ENCODE data around the gene FAIM2.
A peak's percentile ranks its signal among the peaks of the same experiment; 100 is the strongest.

The FAIM2 gene

GRCh38 chr12:49942921-49943624 is 39.4 kb upstream of the FAIM2 start:
- Histone ChIP-seq H3K9ac (no peak overlapping the region), H3K9me3 (replicated peaks in 1 of 11) (no peaks in the 10 kb centered on the region), H3K27me3 (peaks cover 0 to 5% (median 0%) of the 10 kb centered on the region in 11 experiments; a peak in 3 of 22 replicates), H3K36me3 (no peaks in the 10 kb centered on the region), H3K4me3 (no peak overlapping the region), H4K20me1 (no peaks in the 10 kb centered on the region; a peak in 2 of 22 replicates), H3K27ac (no peak overlapping the region), H3K4me1 (peaks cover 23 to 43% (median 36%) of the 10 kb centered on the region in 10 experiments), H3K4me2 (peak overlapping the region in 10 of 11 experiments; percentile 36 to 83 (median 66); a peak in 16 of 22 replicates)
- TF ChIP-seq Cebpa-rat (IDR thresholded peaks at IDR 0.05), result no peak

GRCh38 chr12:49942512-49942893 is 38.8 kb upstream of the FAIM2 start:
- Histone ChIP-seq H3K27me3 (peaks cover 0 to 5% (median 0%) of the 10 kb centered on the region in 11 experiments; a peak in 3 of 22 replicates), H4K20me1 (no peaks in the 10 kb centered on the region; a peak in 2 of 22 replicates), H3K9me3 (replicated peaks in 1 of 11) (no peaks in the 10 kb centered on the region), H3K4me2 (peak overlapping the region; percentile 36 to 83 (median 64); a peak in 21 of 22 replicates), H3K36me3 (no peaks in the 10 kb centered on the region), H3K4me1 (peaks cover 23 to 43% (median 36%) of the 10 kb centered on the region in 10 experiments), H3K9ac (0 out of 22 replicates have a peak overlapping the region, but pooled peaks of 1 of the 11 experiments have one; percentile 2), H3K27ac (no peak overlapping the region), H3K4me3 (no peak overlapping the region)
- TF ChIP-seq Cebpa-rat (IDR thresholded peaks at IDR 0.05), result no peak

GRCh38 chr12:49941556-49942511 is 38.1 kb upstream of the FAIM2 start:
- 0 out of 22 replicates have a peak overlapping the region, but pooled peaks of 1 of the 11 experiments have one; percentile 2 for H3K9ac ChIP-seq
- TF ChIP-seq Cebpa-rat (IDR thresholded peaks at IDR 0.05), result no peak

GRCh38 chr12:49939707-49940106 is 36.0 kb upstream of the FAIM2 start:
- H3K27me3 ChIP-seq, result peaks cover 0 to 3% (median 0%) of the 10 kb centered on the region in 11 experiments; a peak in 2 of 22 replicates
- no peaks in the 10 kb centered on the region; a peak in 1 of 22 replicates for H4K20me1 ChIP-seq
- H3K4me2 ChIP-seq, result no peak overlapping the region
- H3K4me1 ChIP-seq, result peaks cover 18 to 34% (median 29%) of the 10 kb centered on the region in 10 experiments
- H3K9me3 ChIP-seq (replicated peaks in 1 of 11), result no peaks in the 10 kb centered on the region
- H3K36me3 ChIP-seq, result no peaks in the 10 kb centered on the region
- no peak overlapping the region for H3K27ac ChIP-seq
- no peak overlapping the region for H3K4me3 ChIP-seq
- TF ChIP-seq Cebpa-rat (IDR thresholded peaks at IDR 0.05), result no peak
- H3K9ac ChIP-seq, result no peak overlapping the region

More at GRCh38 chr12:49941556-49942511, 38.1 kb upstream of the FAIM2 start:
- Histone ChIP-seq H3K4me2 (peak overlapping the region; percentile 36 to 83 (median 64)), H3K4me3 (no peak overlapping the region), H4K20me1 (no peaks in the 10 kb centered on the region; a peak in 1 of 22 replicates), H3K9me3 (replicated peaks in 1 of 11) (no peaks in the 10 kb centered on the region), H3K36me3 (no peaks in the 10 kb centered on the region), H3K4me1 (peaks cover 23 to 43% (median 36%) of the 10 kb centered on the region in 10 experiments), H3K27me3 (peaks cover 0 to 5% (median 0%) of the 10 kb centered on the region in 11 experiments; a peak in 3 of 22 replicates), H3K27ac (no peak overlapping the region)

- no peak for TF ChIP-seq Cebpa-rat (IDR thresholded peaks at IDR 0.05)
- no peak overlapping the region for H3K9ac ChIP-seq
Observed at GRCh38 chr12:49939307-49939706, 35.6 kb upstream of the FAIM2 start.

GRCh38 chr12:49937639-49938300 is 34.1 kb upstream of the FAIM2 start:
- H3K27me3 ChIP-seq, result no peaks in the 10 kb centered on the region
- no peaks in the 10 kb centered on the region; a peak in 1 of 22 replicates for H4K20me1 ChIP-seq
- H3K4me3 ChIP-seq, result no peak overlapping the region
- H3K27ac ChIP-seq, result no peak overlapping the region
- peaks cover 11 to 18% (median 12%) of the 10 kb centered on the region in 10 experiments for H3K4me1 ChIP-seq
- H3K4me2 ChIP-seq, result no peak overlapping the region
- no peak for TF ChIP-seq Cebpa-rat (IDR thresholded peaks at IDR 0.05)
- no peaks in the 10 kb centered on the region for H3K9me3 ChIP-seq (replicated peaks in 1 of 11)
- H3K36me3 ChIP-seq, result no peaks in the 10 kb centered on the region
- no peak overlapping the region for H3K9ac ChIP-seq

More at GRCh38 chr12:49939307-49939706, 35.6 kb upstream of the FAIM2 start:
- H3K27ac ChIP-seq, result no peak overlapping the region
- no peaks in the 10 kb centered on the region; a peak in 1 of 22 replicates for H4K20me1 ChIP-seq
- peaks cover 18 to 34% (median 27%) of the 10 kb centered on the region in 10 experiments for H3K4me1 ChIP-seq
- no peak overlapping the region for H3K4me2 ChIP-seq
- no peaks in the 10 kb centered on the region for H3K36me3 ChIP-seq
- no peaks in the 10 kb centered on the region; a peak in 1 of 22 replicates for H3K27me3 ChIP-seq
- H3K4me3 ChIP-seq, result no peak overlapping the region
- H3K9me3 ChIP-seq (replicated peaks in 1 of 11), result no peaks in the 10 kb centered on the region

- TF ChIP-seq Cebpa-rat (IDR thresholded peaks at IDR 0.05), result peak in 2 of 11 experiments; percentile 11 to 14; a peak in 1 of 22 replicates
- H3K4me2 ChIP-seq, result no peak overlapping the region
- no peaks in the 10 kb centered on the region for H3K36me3 ChIP-seq
- H3K27ac ChIP-seq, result no peak overlapping the region
- H3K27me3 ChIP-seq, result no peaks in the 10 kb centered on the region
- H4K20me1 ChIP-seq, result no peaks in the 10 kb centered on the region; a peak in 1 of 22 replicates
- peaks cover 3 to 10% (median 4%) of the 10 kb centered on the region in 10 experiments for H3K4me1 ChIP-seq
- no peak overlapping the region for H3K4me3 ChIP-seq
- H3K9me3 ChIP-seq (replicated peaks in 1 of 11), result no peaks in the 10 kb centered on the region
- H3K9ac ChIP-seq, result no peak overlapping the region
Observed at GRCh38 chr12:49936925-49937324, 33.2 kb upstream of the FAIM2 start.

- Histone ChIP-seq H3K9ac (no peak overlapping the region), H3K4me1 (peaks cover 0 to 13% (median 0%) of the 10 kb centered on the region in 10 experiments; a peak in 3 of 20 replicates), H3K36me3 (no peaks in the 10 kb centered on the region), H3K27me3 (no peaks in the 10 kb centered on the region), H3K4me3 (no peak overlapping the region), H4K20me1 (no peaks in the 10 kb centered on the region), H3K4me2 (peak overlapping the region in 1 of 11 experiments; percentile 18; a peak in 1 of 22 replicates), H3K9me3 (replicated peaks in 1 of 11) (no peaks in the 10 kb centered on the region), H3K27ac (no peak overlapping the region)
- TF ChIP-seq Cebpa-rat (IDR thresholded peaks at IDR 0.05), result no peak
Observed at GRCh38 chr12:49934505-49934904, 30.8 kb upstream of the FAIM2 start.

Measured in BLaER1 treated with 17β-estradiol and CSF1 and Interleukin-3, amounts not matched to agents 10 nM and 100 nM (cell line).